Measurements from ENCODE around the gene SMO.

The SMO gene

GRCh38 chr7:129188372-129188891 lies at the start of gene SMO:
SMO (plus strand) TSS chr7:129188633; CDS start chr7:129189152, 519 bp downstream.
- DNase-seq (ENCODE audit: low spot score), result no peak

DNA sequence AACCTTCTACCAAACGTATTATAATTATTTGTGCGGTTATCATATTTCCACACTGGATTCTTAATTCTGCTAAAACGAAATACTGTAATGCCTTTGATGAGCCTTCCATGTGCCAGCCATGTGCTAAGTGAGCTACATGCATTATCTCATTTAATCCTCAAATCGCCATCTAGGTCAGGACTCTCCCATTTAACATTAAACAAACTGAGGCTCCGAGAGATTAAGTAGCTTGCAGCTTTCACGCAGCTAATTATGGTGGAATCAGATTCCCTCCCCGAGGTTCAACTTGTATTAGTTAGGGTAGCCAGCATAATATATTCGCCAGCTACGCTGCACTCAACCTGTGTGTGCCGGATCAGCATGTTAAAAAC lies 44.7 kb upstream of the SMO start:
- DNase-seq (ENCODE audit: low spot score), result no peak

DNA sequence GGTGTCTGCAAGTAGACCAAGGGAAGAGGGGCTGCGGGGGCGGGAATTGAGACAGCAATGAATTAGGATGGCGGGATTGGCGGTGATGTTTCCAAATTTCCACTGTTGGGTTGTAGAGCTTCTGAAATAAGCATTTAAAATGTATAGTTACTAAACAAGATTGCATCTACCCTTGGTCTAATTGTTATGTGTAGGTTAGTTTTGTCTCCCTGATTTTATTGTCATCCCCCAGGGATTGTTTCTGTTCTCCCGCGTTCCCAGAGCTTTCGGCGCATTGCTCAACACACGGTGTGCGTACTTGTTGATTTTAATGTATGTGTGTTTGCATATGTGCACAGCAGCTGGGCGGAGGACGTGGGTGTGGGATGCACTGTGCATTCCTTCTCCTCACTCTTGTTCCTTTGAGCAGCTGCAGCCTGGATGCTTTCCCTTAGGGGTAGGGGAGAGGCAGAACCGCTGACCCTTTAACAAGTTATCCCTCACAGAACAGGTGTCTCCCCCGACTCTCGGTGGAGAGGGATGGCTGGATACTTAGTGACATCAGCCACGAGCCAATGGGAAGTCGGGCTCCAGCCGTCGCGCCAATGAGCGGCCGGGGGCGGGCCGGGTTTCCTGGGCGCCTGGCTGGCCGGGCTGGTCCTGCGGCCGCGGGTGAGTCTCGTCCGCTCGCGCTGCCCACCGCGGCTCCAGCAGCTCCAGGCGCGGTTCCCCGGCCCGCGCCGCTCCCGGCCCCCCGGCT lies 44.2 kb upstream of the SMO start, which contains the start of gene TSPAN33:
Gene TSPAN33, plus strand, starts transcription at position 613 of the 739 bp plus-strand sequence. CDS start 274 bp downstream, outside the sequence.
- DNase-seq (ENCODE audit: low spot score), result peak; percentile 65

GRCh38 chr7:129144834-129145668 lies 43.4 kb upstream of the SMO start:
- DNase-seq (ENCODE audit: low spot score), result peak; percentile 15

GRCh38 chr7:129146237-129146979 lies 42.0 kb upstream of the SMO start:
- no peak for DNase-seq (ENCODE audit: low spot score)

DNA sequence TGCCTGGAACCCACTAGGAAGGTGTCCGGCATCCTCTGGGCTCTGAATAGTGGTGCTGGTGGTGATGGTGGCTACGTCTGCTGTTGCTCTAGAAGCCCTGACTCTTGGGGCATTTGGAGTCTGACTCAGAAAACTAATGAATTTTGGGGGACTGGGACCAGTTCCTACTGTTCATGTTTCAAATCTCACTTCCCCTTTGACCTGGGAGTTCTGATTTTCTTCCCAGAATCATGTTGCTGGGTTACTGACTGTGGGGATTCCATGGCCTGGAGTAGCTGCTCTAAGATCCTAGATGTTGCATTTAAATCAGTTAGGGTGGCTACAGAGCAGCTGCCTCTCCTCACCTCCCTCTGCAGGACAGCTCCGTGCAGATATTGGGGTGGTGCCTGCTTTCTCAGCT lies 40.7 kb upstream of the SMO start:
- DNase-seq (ENCODE audit: low spot score), result no peak

- no peak for DNase-seq (ENCODE audit: low spot score)
Observed at GRCh38 chr7:129149511-129149910, 38.9 kb upstream of the SMO start.

DNA sequence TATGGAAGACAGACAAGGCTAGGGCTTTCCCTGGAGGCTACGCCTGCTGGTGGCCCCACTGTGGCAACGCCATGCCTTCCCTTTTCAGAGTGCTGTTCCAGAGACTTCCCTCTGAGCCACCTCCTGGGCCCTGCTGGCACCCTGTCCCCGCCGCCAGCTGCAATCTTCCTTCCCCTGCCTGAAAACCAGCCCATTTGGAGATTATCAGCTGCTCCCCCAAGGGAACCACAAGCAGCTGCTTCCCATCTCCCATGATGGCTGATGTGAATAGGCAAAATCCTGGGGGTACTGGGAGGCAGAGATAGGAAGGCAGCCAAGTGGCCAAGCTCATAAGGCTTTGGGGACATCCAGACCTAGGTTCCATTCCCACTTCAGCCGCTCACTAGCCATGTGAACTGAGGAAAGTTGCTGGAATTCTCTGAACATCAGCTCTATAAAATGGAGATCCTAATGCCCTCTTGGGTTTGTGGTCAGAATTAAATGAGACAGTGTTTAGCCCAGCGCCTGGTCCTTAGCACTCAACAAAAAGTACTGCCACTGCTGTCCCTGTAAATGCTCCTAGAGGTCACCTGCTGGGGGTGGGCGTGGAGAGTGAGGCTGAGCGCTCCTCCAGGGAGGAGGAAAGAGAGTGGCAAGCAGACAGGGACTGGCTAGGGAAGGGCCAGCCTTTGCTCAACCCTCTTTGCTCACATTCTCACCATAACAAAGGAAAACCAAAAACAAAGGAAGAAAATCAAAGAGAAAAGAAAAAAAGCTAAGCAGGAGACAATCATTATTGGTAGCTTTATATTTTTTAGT lies 38.0 kb upstream of the SMO start:
- no peak for DNase-seq (ENCODE audit: low spot score)

DNA sequence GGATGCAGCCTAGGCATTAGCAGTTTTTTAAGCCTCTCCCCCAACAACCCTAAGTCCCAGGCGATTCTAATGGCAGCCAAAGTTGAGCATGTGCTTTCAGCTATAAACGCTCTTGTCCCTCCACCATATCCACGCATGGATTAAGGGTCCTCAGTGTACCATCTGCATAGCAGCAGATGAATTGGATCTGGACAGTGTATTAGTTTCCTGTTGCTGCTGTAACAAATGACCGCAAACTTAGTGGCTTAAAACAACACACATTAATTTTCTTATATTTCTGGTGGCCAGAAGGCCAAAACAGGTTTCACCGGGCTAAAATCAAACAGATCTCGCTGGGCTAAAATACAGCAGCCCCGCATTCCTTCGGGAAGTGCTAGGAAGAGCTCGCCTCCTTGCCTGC lies 30.8 kb upstream of the SMO start:
- no peak for DNase-seq (ENCODE audit: low spot score)

DNA sequence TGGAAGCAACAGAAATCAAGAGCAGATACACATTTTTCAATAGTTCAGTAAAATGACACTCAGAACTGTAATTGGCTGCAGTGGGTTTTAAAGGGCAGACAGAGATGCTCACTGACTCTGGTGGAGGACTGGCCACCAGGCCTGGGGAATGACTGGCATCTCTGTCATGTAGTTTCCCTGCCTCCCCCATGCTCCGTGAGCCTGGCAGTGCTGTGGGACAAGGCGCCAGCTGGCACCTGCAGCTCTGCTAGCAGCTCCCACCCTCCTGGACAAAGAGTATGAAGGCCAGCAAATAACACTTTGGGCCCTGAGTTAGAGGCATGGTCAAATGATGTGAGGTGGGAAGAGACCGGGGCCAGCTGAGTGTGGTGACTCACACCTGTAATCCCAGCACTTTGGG lies 28.9 kb upstream of the SMO start:
- DNase-seq (ENCODE audit: low spot score), result no peak

GRCh38 chr7:129160161-129160905 lies 28.1 kb upstream of the SMO start:
- no peak for DNase-seq (ENCODE audit: low spot score)

GRCh38 chr7:129161524-129162225 lies 26.8 kb upstream of the SMO start:
- no peak for DNase-seq (ENCODE audit: low spot score)

GRCh38 chr7:129162732-129163131 lies 25.7 kb upstream of the SMO start:
- DNase-seq (ENCODE audit: low spot score), result no peak

- DNase-seq (ENCODE audit: low spot score), result peak; percentile 47
Observed at GRCh38 chr7:129163875-129164544, 24.4 kb upstream of the SMO start.

- no peak for DNase-seq (ENCODE audit: low spot score)
Observed at GRCh38 chr7:129166745-129167144, 21.7 kb upstream of the SMO start.

DNA sequence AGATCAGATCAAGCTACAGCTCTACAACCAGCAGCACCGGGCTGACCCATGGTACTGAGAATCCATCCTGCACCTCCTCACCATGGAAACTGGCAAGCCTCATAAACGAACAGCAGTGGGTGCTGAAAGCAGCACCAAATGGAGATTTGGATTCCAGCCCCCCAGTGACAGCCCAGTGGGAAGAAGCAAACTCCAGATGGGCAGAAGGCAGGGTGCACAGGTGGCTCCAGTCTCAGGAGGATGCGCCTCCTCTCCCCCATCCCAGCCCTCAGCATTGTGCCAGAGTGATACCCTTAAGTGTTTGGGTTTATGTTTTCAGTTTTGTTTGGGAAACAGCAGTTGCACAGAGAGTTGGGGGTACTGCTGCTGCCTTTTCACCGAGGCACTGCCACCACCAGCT lies 20.6 kb upstream of the SMO start:
- no peak for DNase-seq (ENCODE audit: low spot score)

DNA sequence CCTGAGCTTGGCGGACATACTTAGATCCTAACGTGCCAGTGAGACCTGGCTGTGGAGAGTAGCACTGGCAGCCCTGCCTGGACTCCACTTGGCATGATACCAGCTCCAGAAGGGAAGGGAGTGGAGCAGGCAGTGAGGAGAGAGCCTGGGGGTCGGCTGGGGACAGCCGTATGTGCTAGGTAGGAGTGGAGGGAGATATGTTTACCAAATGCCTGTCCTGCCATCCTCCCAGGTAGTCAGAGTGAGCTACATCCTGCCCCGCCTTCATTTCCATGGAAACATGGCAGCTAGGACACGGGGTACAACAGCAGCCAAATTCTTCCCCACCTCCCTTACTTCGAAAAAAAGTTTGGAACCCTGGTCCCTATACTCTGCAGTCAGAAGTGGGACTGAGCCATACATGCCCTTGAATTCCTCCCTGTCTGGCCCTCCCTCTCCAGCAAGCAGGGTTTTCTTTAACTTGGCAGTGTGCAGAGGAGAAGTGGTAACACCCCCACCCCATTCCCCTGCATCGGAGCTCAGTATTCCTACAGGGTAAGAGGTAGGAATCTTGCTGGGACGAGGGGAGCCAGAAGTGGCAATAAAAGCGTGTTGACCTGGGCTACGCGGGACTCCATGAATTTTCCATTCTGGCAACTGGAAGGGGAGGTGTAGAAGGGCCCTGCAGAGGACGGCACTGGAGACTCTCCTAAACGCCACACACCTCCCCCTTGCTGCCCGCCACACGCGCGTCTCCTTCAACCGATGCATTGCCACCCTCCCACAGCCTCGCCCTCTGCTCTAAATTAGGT lies 20.0 kb upstream of the SMO start:
- DNase-seq (ENCODE audit: low spot score), result no peak

- DNase-seq (ENCODE audit: low spot score), result no peak
Observed at GRCh38 chr7:129169171-129169671, 19.2 kb upstream of the SMO start.

All from CD4-positive, alpha-beta T cell treated with Interleukin-2 at 100 ng/mL for 4 hours (primary cell).